Activated CD8-positive, alpha-beta memory T cell treated with anti-CD3 and anti-CD28 coated beads, Interleukin-2, amount 50 U/mL, for 1 hour (primary cell): ENCODE measurements around the gene MAPK11.

Experiments
- DNase-seq: peaks from one replicate; pipeline ENCODE4 v3.0.0-alpha.2; 2020; ENCODE audit errors: extremely low read depth

The MAPK11 gene

DNA sequence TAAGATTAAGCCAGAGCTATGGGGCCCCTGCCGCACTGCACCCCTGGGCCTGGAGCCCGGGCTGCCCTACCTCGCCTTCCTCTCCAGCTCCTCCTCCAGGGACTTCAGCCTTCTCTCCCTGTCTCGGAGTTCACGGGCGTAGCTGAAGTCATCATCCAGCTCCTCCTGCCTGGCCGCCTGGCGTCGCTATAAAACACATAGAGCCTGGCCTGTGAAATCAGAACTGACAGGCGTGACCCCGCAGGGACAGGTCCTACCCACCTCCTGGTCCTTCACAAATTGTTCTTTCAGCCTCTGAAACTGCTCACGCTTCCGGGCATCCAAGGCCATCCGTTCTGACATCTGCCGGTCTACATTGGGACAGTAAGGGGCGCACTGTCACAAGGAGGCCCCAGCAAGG, 46.1 kb downstream of the MAPK11 start:
- DNase-seq: no peak

DNA sequence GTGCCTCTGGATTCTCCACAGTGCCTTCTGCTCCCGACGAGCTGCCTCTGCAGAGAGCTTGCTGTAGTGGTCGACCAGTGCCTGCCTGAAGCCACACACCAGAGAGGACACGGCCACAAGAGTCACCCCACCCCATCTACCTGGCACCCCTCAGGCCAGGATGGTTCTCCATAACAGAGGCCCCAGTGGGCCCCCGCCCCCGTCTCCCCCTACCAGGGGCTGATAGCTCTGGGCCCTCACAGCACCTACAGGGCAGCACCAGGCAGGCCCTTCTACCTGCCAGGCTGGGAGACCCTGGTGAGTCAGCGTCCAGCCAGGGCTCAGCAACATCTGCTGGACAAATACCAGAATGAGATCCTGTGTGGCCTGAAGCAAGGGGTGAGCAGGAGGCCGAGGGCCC, 47.7 kb downstream of the MAPK11 start:
- DNase-seq: no peak

DNA sequence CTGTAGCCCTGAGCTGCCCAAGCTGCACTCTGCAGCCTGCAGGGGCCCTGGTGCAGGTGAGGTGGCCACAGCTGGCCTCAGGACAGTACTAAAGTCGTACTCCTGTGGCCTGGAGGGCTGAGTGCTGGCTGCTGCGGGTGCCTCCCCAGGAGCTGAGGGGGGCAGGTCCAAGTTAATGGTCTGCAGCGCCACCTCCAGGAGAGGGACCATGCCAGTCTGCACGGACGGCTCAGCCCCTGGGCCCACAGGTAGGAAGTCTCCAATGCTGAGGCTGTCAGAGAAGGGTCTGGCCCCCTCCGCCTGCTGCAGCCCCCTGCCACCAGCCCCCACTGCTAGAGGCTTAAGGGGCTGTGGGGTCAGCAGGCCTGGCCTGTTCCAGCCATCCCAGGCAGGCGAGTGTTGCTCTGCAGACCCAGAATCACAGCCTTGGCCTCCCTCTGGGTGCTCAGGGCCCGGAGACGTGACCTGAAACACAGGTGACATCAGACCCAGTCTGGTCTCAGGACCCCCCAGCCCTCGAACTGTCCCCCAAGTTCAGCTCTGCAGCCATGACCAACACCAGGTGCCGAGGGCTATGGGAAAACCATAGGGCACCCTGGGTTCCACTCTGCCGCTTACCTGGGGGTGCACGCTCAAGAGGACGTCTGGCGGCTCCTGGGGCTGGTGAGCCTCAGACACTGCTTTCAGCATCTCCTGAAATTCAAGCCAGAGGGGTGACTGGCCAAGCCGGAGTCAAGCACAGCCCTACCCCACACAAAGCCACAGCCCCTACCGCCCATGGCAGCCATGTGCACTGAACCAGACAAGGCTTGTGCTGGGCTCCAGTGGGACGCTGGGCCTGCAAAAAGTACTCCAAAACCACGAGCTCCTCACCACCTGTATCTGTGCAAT, 48.5 kb downstream of the MAPK11 start:
- no peak for DNase-seq

DNA sequence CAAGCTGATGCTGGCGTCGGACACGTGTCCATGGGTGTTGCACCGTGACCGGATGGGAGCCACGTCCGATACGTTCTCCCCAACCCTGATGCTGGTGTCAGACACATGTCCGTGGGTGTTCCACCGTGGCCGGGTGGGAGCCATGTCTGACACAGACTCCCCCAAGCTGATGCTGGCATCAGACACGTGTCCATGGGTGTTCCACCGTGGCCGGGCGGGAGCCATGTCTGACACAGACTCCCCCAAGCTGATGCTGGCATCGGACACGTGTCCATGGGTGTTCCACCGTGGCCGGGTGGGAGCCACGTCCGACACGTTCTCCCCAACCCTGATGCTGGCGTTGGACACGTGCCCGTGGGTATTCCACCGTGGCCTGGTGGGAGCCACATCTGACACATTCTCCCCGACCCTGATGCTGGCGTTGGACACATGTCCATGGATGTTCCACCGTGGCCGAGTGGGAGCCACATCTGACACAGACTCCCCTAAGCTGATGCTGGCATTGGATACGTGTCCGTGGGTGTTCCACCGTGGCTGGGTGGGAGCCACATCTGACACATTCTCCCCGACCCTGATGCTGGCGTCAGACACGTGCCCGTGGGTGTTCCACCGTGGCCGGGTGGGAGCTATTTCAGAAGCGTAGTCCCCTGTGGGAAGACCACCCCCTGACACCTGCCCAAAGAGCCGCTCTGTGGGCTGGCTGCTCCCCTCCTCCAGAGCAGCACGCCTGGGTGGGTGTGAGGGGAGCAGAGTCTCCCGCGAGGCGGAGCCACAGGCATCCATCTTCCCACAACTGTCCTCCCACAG, 49.4 kb downstream of the MAPK11 start:
- DNase-seq: no peak

DNA sequence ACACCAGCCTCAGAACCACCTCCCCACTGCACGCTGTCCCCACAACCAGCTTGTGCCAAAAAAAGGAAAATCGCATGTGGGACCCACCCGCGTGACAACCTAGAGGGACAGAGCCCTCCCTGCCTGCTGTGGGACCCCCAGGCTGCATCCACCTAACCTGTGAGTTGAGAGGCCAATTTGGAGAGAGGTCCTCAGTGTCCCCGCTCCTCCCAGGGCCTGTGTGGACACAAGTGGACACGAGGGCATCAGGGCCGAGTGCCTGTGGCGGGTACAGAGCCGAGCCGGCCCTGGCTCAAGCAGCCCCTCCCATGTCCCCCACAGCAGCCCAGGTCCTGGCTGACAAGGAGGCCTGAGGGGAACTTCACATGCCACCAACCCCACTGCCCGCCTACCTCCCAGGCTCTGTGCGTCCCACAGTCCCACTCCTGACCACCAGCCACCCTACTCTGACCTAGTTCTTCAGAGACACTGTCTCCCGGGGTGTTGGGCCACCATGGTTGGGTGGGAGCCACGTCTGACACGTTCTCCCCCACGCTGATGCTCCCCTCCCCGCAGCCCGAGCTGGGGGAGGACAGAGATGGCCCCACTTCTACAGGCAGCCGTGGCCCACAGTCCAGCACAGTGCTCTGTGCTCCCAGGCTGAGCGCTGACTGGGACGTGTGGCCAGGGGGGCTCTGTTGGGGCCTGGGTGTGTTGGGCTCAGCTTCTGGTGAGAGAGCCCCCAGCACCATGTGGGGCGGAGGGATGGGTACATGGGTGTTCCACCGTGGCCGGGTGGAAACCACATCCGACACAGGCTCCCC, 50.2 kb downstream of the MAPK11 start:
- DNase-seq: no peak

DNA sequence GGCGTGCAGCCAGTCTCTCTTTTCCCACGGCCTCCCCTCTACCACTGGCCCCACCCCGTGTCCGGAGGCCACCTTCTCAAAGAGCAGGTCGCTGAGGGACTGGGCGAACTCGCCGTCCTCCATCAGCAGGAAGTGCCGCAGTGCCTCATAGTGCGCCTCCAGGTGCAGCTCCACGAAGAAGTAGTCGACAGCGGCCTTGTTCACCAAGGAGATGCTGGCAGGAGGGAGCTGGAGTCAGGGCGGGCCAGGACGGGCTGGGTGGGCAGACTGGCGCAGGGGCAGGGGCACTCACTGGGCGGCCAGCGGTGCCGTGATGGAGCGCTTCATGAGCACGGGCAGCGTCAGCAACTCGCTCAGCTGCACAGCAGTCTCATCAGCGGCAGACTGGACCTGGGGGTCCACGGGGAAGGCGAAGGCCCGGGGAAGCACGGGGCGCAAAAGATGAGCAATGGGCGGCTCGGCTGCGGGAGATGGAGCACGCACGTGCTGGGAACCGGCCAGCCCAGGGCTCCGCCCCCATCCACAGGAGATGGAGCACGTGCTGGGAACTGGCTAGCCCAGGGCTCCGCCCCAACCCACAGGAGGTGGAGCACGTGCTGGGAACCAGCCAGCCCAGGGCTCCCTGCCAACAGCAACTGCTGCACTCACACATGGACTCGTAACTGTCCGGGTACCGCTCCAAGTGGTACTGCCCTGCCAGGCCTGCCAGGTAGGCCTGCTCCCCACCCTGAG, 51.0 kb downstream of the MAPK11 start:
- no peak for DNase-seq

DNA sequence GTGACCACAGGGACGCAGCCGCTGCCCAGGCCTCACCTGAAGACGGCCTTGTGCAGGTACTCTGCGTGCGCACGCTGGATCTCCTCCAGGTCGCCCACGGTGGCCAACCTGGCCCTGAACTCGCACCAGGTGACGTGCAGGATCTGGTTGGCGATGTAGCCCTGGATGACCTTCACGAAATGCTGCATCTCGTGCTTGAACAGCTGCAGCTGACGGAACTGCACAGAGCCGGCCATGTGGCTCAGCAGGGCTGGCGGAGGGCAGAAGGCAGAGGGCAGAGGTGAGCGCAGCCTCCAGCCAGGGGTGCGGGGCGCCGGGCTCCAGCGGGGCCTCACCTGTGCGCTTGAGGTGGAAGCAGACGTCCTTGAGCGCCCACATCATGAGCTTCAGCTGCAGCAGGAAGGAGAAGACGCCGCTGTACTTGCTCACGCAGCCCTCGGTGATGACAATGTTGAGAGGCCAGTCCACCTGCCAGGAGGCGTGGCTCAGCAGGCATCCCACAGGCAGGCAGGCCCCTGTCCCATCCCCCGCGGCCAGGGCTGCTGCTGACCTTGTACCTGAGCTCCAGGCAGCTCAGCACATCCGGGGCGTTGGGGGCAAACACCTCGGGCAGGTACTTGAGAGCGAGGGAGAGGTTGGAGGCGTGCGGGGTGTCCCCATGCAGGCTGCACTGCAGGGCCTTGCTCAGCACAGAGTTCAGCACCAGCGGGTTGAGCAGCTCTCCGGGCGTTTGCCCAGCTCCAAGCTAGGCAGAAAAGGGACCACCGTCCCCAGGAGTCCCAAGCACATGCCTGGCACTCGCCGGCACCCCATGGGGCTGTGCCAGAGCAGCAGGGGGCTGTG, 51.8 kb downstream of the MAPK11 start:
- DNase-seq: no peak

DNA sequence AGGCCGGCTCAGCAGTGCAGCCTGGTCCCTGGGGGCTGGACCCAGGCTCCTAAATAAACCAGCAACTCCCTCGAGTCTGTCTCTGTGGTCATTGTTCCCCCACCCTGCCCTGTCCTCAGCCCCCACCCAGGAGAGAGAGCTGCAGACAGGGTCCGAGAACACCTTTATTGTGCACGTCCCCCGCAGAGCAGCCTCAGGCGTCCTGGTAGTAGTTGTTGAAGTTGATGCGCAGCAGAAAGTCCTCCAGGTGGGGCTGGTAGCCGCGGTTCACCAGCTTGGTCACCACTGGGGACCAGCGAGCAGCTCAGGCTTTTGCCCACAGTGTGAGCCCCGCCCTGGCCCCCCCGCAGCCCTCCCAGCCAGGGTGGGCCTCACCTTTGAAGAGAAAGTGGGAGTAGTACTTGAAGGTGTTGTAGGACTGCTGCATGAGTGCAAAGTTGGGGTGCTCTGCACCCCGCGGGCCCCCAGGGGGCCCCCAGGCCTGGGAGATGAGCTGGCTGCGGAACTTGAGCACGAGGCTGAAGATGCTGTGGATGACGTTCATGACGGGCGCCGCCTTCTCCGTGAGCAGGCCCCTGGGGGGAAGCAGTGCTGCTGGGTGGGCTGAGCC, 52.5 kb downstream of the MAPK11 start:
- no peak for DNase-seq

DNA sequence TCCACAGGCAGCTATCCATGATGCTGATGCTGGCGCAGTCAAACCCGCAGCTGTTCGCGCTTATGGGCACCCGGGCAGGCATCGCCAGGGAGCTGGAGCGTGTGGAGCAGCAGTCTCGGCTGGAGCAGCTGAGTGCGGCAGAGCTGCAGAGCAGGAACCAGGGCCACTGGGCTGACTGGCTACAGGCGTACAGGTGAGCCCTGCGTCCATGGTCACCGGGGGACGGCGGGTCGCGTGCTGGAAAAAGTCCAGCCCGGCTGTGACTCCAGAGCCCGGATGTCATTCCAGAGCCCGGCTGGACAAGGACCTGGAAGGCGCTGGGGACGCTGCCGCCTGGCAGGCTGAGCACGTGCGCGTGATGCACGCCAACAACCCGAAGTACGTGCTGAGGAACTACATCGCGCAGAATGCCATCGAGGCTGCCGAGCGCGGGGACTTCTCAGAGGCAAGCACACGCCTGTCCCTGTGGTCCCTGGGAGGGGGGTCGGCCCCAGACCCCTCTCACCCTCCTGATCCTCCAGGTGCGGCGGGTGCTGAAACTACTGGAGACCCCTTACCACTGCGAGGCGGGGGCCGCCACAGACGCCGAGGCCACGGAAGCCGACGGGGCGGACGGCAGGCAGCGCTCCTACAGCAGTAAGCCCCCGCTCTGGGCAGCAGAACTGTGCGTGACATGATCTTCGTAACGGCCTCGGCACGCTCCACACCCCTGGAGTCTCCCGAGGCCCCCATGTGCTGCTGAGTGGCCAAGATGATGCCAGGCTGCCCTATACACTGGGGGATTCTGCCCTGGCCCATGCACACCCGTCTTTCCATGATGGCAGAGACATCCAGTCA, 53.3 kb downstream of the MAPK11 start:
- DNase-seq: no peak

DNA sequence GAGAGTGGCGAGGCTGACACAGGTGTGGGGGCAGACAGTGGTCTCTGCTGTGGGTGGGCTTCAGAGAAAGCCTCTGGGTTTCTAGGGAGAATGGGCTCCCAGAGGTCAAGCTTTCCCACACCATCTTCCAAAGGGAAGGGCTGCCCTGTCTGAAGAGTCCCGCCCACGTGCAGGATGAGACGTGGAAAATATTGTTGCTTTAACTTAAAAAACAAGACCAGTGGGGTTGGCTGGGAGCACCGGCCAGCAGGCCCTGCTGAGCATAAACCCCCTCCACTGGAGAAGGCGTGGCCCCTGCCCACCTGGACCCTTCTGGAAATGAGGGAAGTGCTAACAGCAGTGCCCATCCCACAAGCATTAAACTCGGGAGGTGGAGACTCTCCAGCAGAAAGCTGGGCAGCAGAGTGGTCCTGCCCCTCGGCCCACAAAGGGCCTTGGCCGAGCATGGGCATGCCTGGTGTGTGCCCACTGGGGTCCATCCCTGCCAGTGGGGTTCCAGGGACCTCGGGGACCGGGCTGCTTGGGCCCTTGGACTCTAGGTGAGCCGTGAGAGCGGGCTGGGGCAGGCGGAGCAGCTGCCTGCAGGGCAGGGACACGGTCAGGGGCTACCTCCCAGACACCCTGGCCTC, 54.0 kb downstream of the MAPK11 start:
- DNase-seq: no peak

DNA sequence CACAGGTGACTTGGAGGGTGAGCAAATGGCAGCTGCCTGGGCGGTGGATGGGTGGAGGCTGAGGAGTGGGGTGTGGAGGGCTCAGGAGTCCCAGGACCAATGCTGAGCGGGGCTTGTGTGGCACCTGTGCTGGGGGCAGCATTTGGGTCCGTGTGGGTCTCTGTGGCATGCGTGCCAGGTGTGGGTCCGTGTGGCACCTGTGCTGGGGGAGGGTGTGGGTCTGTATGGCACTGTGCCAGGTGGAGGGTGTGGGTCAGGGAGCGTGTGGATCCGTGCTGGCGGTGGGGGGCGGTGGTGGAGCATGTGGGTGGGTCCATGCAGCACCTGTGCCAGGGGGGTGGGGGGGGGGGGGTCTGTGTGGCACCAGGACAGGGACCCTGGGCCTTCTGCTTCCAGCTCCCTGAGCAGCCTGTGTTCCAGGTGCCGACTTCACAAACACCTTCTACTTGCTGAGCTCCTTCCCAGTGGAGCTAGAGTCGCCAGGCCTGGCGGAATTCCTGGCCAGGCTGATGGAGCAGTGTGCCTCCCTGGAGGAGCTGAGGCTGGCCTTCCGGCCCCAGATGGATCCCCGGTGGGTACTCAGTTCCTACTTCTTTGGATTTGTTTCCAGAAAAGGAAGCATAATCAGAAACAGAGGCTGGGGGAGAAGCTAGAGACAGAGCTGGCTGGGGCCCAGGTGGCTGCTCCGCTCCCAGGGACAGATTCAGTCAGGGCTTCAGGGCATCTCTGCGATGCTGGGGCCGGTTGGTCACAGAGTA, 54.7 kb downstream of the MAPK11 start:
- no peak for DNase-seq
